Iris pigment epithelial cell (primary cell): ENCODE data around the gene MCIDAS.

ENCODE experiments used
- DNase-seq: peaks from one replicate; pipeline ENCODE4 v3.0.0-alpha.2; 2011; ENCODE audit warnings: low read depth

MCIDAS gene

DNA sequence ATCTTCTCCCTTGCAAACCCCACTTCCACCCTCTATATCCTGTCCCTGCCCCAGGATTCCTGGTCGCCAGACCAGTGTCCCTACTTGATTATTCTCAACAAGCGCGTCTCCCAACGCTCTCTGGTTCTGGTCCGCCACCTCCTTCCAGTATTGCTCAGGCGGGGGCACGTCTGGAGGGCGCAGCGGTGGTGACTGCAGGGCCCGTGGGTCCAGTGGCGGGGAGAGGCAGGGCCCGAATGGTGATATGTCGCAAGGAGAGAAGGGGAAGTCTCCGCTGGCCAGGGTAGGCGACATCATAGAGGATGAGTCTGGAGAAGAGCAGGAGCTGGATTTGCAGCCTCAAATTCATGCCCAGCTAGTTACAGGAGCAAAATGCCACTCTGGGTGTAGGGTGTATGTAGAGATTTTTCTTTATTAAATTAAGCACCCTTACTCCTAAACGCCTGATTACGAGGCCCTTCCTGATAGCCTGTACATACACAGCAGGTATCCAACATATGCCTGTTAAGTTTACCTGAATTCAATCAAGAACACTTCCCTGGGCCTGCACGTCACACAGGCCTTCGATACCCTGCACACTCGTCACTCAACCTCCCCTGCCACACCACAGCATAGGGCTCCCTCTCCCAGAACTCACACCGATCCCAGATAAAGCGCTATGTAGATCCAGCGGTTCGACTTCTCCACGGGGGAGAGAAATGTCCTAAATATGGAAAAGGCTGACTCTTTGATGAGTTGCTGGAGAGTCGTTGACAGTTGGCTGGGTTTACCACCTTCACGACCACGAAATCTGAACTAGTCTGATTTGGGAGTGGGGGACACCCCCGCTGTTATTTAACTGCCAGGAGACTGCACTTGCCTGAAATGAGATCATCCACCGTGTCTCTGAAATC, 4.8 kb downstream of the MCIDAS start:
- no peak for DNase-seq

DNA sequence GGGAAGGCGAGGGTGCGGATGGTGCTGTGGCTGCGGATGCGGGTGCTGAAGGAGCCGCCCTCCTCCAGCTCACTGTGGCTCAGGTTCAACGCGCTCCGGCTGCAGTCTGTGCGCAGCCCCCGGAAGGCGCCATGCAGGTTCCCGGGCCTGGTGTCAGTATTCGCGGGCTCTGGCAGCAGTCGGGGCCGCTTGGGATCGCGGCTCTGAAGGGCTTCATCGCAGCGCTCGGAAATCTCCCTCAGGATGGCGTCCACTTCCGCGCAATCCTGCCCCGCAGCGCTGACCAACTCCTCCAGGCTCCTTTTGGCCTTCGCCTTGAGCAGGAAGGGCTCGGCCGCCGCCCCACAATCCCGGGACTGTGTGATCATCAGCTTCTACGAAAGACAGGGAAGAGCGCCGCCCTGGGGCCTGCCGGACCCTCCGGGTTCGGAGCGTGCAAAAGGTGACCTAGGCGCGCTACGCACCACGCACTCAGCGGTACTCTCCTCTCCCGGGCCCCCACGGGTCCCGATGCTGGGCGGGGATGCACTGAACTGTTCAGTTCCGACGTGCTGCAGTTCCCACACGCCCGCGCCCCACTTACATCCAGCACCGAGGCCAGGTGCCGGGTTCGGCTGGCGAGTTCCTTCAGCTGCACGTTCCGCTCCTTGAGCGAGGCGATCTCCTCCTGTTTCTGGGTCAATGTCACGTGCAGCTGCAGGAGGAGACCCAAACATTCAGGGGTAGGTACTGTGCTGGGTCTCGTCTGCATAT, 6.5 kb downstream of the MCIDAS start:
- DNase-seq, result no peak

DNA sequence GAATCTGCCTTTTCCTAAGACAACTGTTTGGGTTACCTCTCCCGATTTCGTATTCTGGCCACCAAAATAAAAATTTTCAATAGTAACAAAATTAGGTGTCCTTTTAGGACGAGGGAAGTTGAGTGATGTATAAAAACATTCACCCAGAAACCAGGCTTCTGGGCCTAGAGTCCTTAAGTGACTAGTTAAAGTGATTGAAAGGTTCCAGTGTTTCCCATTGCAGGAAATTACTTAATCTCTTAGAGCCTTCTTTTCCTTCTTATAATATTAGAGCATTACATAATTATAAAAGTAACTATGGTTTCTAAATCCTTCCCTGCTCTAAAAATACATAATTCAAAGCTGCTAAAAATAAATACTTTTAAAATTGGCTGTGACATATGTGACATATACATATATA, 7.3 kb downstream of the MCIDAS start:
- DNase-seq, result no peak

DNA sequence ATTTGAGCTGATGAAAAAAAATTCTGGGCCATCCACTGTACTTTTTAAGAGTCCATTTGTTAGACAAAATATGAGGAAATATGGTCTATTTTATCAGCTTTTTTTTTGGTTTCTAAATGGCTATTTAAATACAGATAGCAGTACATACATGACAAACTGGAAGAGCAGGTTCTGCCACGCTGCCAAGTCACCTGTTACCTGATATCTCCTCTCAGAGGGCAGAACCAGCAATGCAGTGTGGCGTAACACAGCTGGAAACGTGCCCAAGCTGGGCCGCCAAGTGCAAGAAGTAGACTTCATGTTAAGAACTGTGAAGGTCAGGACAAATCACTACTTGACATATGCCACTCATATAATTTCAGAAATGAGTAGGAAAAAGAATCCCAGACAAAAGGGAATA, 8.1 kb downstream of the MCIDAS start:
- no peak for DNase-seq

DNA sequence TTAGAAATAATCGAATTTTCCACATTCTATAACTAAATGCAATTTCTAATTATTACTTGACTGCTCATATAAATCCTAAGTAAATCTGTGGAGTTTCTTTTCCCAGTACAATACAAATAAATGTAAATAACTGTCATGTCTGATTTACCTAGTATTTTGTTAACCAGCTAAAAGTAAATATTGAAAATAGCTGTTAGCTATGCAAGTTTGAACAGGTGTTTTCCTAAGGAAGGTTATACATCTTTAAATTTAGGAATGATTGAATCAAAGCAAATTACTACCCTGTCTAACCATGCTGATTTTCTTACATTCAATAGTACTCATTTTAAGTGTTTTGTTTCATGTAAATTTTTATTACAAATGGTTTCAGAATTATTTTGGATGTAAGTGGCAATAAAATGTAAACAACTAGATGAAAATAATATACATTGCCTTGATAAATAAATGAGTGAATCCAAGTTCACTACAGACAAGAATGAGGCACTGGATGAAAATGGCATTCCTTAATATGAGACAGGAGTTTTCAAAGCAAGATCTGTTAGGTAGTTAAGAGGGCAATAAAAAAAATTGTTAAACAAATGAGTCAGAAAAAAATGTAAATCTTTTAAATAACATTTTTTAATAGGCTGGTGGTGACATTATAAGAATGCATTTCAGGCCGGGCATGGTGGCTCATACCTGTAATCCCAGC, 15.8 kb downstream of the MCIDAS start:
- no peak for DNase-seq

DNA sequence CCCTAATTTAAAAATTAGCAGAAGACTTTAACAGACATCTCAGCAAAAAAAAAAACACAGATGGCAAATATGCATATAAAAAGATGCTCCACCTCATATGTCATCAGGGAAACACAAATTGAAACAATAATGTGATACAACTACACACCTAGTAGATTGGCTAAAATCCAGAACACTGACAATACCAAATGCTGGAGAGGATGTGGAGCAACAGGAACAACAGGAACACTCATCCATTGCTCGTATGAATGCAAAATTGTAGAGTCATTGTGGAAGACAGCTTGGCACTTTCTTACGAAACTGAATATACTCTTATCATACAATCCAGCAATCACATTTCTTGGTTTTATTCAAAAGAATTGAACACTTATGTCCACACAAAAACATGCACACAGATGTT, 22.1 kb downstream of the MCIDAS start:
- no peak for DNase-seq

DNA sequence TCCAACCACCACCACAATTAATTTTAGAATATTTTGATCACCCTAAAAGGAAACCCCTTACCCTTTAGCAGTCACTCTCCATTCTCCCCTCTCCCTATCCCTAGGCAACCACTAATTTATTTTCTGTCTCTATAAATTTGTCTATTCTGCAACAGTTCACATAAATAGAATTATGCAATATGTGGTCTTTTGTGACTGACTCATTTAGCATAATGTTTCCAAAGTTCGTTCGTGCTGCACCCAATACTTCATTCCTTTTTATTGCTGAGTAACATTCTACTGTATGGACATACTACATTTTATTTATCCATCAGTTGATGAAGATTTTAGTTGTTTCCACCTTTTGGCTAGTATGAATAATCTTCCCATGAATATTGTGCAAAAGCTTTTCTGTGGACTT, 36.0 kb downstream of the MCIDAS start:
- peak; percentile 36 for DNase-seq

DNA sequence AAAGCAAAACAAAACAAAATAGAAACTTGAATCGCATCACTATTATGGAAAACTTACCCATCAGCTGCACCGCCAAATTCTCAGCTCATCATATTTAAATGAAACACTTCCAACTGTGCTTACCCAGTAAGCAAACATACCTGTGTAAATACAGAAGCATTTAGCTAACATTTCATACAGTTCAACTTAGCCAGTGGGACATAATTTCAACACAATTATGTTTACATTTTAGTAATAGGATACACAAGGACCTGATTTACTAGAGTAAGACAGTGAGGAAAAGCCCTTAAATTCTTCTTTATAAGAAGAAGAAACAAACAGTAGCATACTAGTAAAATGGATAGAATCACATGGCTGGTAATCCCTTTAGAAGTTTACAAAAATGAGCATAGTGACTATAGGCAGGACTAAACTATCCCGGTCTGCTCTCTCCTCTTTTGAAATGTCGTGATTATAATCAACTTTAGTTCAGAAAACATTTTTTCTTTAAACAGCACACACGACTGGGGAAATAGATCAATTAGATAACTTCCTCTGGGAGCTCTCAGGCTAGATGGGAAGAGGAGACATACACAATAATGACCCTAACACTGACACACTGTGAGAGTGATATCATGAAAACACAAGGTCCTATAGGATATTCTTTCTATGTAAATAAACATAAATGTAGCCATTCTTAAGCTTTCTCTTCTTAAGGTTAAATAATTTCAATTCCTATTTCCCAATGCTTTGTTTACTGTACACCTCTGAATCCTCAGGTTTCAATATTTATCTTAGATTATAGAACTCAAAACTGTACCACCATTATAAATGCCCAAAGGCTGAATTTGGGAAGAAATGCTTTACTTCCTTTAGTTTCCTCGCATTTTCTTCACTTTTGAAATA, 38.2 kb downstream of the MCIDAS start:
- no peak for DNase-seq

DNA sequence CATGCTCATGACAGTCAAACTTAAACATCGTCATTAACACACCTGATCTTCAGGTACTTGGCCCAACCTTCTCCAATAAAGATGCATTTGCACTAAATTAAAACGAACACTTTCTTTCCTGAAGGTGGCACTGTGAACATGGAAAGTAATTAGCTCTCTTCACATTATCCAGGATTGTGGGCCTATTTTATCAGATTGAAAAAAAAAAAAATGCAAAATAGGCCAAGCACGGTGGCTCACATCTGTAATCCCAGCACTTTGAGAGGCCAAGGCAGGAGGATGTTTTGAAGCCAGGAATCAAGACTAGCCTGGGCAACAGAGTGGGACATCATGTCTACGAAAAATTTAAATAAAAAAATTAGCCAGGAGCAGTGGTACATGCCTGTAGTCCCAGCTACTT, 39.7 kb downstream of the MCIDAS start:
- peak; percentile 16 for DNase-seq

DNA sequence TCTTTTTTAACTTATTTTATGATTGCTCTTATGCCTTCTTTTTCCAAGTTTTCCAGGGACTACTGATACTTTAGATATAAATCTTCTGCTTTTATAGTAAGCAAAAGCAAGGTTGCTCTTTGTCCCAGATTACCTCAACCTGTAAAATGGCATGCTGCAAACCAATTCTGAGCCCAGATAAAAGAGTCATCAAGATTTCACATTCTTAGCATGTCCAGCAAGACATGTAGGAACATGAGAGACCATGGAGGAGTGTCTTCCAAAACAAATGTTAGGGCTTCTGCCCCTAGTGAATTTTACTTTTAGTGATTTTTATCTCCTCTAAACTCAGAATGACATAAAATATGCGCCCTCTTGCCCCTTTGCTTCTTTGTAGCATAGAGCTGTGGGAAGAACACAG, 47.1 kb downstream of the MCIDAS start:
- DNase-seq, result no peak

DNA sequence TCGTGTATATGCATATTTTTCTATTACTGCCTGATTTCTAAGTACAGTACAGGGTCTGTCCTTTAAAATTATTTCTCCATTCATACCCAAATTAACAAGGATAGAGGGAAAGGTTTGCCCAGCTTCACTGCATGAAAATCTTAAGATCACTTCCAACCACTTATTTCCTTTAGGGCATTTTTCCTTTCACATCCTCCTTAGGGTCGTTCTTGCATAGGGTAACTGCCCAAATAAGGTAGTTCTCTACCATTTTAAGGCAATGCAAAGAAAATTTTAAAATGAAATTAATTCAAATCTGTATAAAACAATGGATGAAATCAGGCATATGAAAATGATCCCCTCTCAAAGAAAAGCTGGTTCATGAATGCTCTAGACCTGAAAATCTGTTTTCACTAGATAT, 50.0 kb downstream of the MCIDAS start:
- no peak for DNase-seq

DNA sequence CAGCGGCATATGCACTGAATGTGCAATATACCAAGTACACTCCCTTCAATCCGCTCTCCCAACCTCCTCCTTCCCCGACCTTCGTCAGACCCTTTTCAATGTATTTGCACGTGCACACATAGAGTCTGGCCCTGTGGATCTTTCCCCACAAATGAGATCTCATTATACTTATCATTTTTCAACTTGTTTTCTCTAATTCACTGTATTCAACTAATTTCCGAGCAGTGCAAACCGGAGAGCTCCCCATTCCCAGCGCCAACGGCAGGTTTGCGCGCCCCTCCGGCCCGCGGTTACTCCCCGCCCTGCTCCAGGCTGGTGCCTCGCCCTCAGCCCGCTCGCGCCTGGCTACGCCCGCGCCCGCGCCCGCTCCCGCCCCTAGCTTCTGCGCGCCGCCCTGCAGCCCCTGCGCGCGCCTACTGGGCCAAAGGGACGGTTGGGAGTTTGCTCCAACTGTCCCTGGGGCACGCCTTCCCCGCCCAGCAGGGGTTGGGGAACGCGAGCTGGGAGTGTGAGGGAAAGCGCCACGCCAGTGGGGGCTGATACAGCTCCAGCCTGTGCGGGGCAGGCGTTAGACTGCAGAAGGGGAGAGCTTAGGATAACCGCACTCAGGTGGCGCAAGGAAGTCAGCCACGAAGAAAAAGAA, 50.8 kb downstream of the MCIDAS start:
- DNase-seq, result peak; percentile 15

DNA sequence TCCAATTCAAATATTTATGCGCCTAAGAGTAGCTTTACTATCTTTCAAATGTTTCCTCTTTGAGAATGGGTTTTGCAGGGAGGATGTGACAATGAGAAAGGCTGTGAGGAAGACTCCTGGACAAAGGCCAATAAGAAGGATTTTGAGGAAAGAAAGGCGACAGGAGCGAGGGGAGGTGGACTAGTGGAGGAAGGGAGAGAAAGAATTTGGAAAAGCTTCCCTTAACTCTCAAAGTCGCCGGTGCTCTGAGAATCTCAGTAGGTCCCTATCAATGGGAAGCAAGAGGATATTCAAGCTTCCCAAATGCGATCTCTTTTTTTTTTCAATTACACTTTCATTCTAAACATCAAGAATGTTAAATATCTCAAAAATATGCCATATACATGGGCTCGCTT, 51.3 kb downstream of the MCIDAS start:
- no peak for DNase-seq

DNA sequence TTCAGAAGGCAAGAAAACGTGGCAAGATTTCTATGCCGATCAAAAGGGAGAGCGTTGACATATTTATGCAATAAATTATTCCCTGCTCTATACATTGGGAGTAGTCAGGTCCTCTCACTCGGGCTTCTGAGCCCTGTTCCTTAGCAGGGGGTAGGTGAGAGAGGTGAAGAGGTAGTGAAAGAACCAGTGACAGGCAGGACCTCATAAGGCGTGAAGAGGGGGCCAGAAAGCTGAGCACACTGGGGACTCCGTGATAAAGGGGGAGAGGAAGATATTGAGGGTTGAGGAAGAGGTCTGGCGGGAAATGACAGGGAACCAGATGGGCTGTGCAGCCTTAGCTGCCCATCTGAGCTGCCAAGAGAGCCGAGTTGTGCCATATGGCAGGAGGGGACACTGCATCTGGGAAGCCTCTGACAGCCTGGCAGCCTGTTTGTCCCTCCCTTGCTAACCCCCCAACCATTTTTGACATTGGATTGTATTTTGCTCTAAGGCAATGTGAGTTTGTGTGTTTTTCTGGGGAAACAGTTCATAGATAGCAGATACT, 53.4 kb downstream of the MCIDAS start:
- no peak for DNase-seq

DNA sequence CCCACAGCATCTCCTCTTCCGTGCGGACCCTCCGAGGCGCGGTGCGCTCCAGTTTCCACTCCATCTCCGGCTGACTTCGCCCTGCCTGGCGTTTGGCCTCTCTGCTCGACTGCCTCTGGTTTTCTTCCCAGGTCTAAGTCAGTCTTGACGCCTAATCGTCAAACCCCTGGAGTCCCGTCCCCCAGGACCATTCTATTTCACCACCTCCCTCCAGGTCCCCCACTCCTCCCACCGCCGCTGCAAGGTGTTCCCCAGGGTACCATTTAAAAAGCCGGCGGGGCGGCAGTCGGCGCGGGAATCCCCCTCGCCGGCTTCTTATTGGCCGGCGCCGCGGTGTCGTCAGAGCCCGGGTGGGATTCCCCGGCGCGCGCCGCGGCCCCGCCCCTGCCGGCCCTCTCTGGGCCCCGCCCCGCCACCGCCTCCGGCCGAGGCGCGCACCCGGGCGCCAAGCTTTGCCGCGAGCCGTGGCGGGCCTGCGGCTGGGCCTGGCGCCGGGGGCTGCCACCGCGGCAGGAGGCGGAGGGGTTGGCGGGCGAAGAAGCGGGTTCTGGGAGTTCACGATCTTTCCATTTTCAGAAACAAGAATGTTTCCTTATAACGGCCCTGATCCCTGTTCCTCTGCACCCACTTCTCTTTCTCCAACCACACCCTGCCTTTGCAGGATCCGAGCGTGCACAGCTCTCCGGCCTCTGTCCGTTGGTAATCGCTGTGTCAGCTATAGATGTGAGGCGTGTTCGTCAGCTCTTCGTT, 54.0 kb downstream of the MCIDAS start, which contains the start of gene CDC20B:
Gene CDC20B, minus strand, starts transcription at position 241 of the 750 bp plus-strand sequence. Its CDS starts 177 bp downstream, at position 64.
- DNase-seq, result peak; percentile 77

DNA sequence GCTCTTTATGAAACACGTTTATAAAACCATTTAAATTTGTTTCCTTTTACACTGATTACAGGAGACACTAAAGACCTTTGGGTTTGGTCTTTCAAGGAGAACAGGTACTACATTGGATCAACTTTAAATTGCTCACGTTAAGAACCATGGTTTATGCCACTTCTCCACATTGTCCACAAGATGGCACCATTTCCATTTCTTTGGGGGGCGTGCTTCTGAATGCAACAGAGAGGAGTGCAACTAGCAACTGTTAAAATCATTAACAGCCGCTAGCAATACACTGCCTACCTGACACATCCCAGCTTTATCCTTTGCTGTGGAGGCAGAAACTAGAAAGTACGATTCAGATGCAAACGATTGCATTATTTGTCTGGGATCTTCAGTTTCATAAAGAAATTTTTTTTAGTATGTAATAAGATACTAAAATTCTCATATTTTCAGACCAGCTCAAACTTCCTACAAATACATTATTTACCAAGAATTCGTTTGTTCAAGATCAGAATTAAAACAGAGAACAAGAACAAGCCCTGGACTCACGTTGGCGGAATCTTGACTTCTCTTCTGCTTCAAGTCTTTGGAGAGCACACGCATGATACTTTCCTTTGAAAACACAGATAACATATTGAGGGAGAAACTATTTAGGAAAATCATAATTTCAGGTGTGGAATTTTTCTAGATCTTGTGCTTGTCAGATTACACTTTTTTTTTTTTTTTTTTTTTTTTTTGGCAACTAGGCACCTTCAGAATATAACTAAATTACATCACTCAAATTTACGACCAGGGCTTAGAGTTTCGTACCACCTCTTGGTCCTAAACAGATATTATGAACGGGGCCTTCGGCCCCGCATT, 54.8 kb downstream of the MCIDAS start:
- DNase-seq, result peak; percentile 81

DNA sequence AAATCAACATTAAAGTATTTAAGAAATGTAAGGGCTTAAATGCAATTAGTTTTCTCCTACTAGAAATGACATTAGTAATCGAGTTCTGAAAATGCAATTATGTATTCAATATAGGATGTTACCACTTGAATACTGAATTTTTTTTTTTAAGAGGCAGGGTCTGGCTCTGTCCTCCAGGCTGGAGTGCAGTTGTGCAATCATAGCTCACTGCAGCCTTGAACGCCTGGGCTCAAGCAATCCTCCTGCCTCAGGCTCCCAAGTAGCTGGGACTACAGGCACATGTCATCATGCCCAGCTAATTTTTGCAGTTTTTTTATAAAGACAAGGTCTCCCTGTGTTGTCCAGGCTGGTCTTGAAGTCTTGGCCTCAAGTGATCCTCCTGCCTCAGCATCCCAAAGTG, 55.6 kb downstream of the MCIDAS start:
- DNase-seq, result no peak
